Astrocyte (in vitro differentiated cells and primary cell): Measurements from ENCODE around the gene ANKRD44. TPM values are rescaled to one million over a fixed set of nuclear protein-coding genes. Genes with fewer than 3 reads are reported as not detected.
A peak's percentile ranks its signal among the peaks of the same experiment; 100 is the strongest.

Source experiments
- DNase-seq: peaks from one replicate; pipeline ENCODE4 v3.0.0-alpha.2; 2010; ENCODE audit warnings: low read depth
- FAIRE-seq: peaks from 2 replicates; lab custom pipeline; 2011; peaks lifted over from hg19 to GRCh38; lab: Jason Lieb, UNC
- H2AFZ ChIP-seq: 2 replicates; pipeline ENCODE4 v1.6.0; 2012; ENCODE audit warnings: low read depth, low read length, inconsistent platforms
- H3K27ac ChIP-seq: 2 replicates; pipeline ENCODE4 v1.5.1; 2011; ENCODE audit warnings: low read depth, low read length, inconsistent platforms
- H3K27me3 ChIP-seq: 2 replicates; pipeline ENCODE4 v1.6.0; 2011; ENCODE audit warnings: low read length, inconsistent platforms; ENCODE audit not compliant: insufficient read depth
- H3K36me3 ChIP-seq: 2 replicates; pipeline ENCODE4 v1.5.1; 2011; ENCODE audit warnings: low read length, inconsistent platforms; ENCODE audit not compliant: insufficient read depth
- H3K4me1 ChIP-seq: 2 replicates; pipeline ENCODE4 v1.5.1; 2011; ENCODE audit warnings: low read length, inconsistent platforms; ENCODE audit not compliant: insufficient read depth
- H3K4me2 ChIP-seq: 2 replicates; pipeline ENCODE4 v1.6.0; 2012; ENCODE audit warnings: low read length, inconsistent platforms
- H3K4me3 ChIP-seq: 2 replicates; pipeline ENCODE4 v1.5.1; 2011; ENCODE audit warnings: low read depth, mild to moderate bottlenecking, low read length, inconsistent platforms; ENCODE audit not compliant: insufficient read depth
- H3K79me2 ChIP-seq: 2 replicates; pipeline ENCODE4 v1.6.0; 2012; ENCODE audit warnings: mild to moderate bottlenecking, low read length, inconsistent platforms; ENCODE audit not compliant: insufficient read depth
- H3K9ac ChIP-seq: 2 replicates; pipeline ENCODE4 v1.6.0; 2012; ENCODE audit warnings: mild to moderate bottlenecking, low read length, inconsistent platforms
- H3K9me3 ChIP-seq: 2 replicates; pipeline ENCODE4 v1.5.1; 2012; ENCODE audit warnings: low read depth, mild to moderate bottlenecking, low read length, inconsistent platforms; ENCODE audit not compliant: insufficient read depth
- H4K20me1 ChIP-seq: 2 replicates; pipeline ENCODE4 v1.6.0; 2012; ENCODE audit warnings: low read length, inconsistent platforms; ENCODE audit not compliant: insufficient read depth
- H3K27ac Mint-ChIP-seq: one replicate; pipeline ENCODE4 v1.8.0; 2021; ENCODE audit warnings: mild to moderate bottlenecking, mixed read lengths; ENCODE audit not compliant: unreplicated experiment
- H3K27me3 Mint-ChIP-seq: one replicate; pipeline ENCODE4 v1.8.0; 2021; ENCODE audit warnings: low read depth, mixed read lengths; ENCODE audit not compliant: unreplicated experiment
- H3K36me3 Mint-ChIP-seq: one replicate; pipeline ENCODE4 v1.8.0; 2021; ENCODE audit warnings: low read depth, mixed read lengths; ENCODE audit not compliant: unreplicated experiment
- H3K4me1 Mint-ChIP-seq: one replicate; pipeline ENCODE4 v1.8.0; 2021; ENCODE audit warnings: low read depth, mixed read lengths; ENCODE audit not compliant: unreplicated experiment
- H3K4me3 Mint-ChIP-seq: one replicate; pipeline ENCODE4 v1.8.0; 2021; ENCODE audit warnings: mild to moderate bottlenecking, moderate library complexity, mixed read lengths; ENCODE audit not compliant: unreplicated experiment
- H3K9me3 Mint-ChIP-seq: one replicate; pipeline ENCODE4 v1.8.0; 2021; ENCODE audit warnings: mild to moderate bottlenecking, mixed read lengths; ENCODE audit not compliant: unreplicated experiment
- CTCF ChIP-seq: IDR thresholded peaks from 2 replicates; pipeline ENCODE4 v1.5.1; 2011; ENCODE audit warnings: low read depth, mild to moderate bottlenecking, inconsistent platforms, low read length, moderate library complexity; ENCODE audit not compliant: insufficient read depth
- EZH2 ChIP-seq: IDR thresholded peaks from 2 replicates; pipeline ENCODE4 v1.6.1; 2012; ENCODE audit warnings: mild to moderate bottlenecking, low read length, inconsistent platforms; ENCODE audit not compliant: insufficient read depth
- total RNA-seq: library from RNA; stranded (reverse); gene quantifications from 2 replicates; pipeline ENCODE4 v1.2.1, GENCODE V29; 2021

The ANKRD44 gene
- total RNA-seq, 1 donor from 2014 or later = 7.2 TPM

- no peaks in the 10 kb centered on the region for H3K79me2 ChIP-seq
- H3K27ac ChIP-seq = no peak overlapping the region
- TF ChIP-seq CTCF (no peak), EZH2 (no peak)
- H3K36me3 ChIP-seq = no peaks in the 10 kb centered on the region
- Mint-ChIP-seq H3K27me3 (peaks cover 2% of the 10 kb centered on the region), H3K27ac (no peak overlapping the region), H3K4me3 (no peak overlapping the region), H3K9me3 (no peaks in the 10 kb centered on the region), H3K36me3 (no peaks in the 10 kb centered on the region), H3K4me1 (peaks cover 7% of the 10 kb centered on the region)
- FAIRE-seq (no peak), DNase-seq (no peak)
- H3K4me3 ChIP-seq = no peak overlapping the region
- no peak overlapping the region for H3K4me2 ChIP-seq
- no peak overlapping the region for H3K9ac ChIP-seq
- H2AFZ ChIP-seq = no peak overlapping the region
- peaks cover 4% of the 10 kb centered on the region for H3K4me1 ChIP-seq
- no peaks in the 10 kb centered on the region for H4K20me1 ChIP-seq
- H3K27me3 ChIP-seq = no peaks in the 10 kb centered on the region
- no peaks in the 10 kb centered on the region for H3K9me3 ChIP-seq
Measured at GRCh38 chr2:197357986-197358385, 47.4 kb upstream of the ANKRD44 start.

GRCh38 chr2:197356136-197356535, 45.6 kb upstream of the ANKRD44 start:
- no peaks in the 10 kb centered on the region for H3K9me3 ChIP-seq
- Mint-ChIP-seq H3K4me1 (peaks cover 7% of the 10 kb centered on the region), H3K9me3 (no peaks in the 10 kb centered on the region), H3K36me3 (no peaks in the 10 kb centered on the region), H3K27ac (no peak overlapping the region), H3K27me3 (peaks cover 5% of the 10 kb centered on the region), H3K4me3 (no peak overlapping the region)
- H3K79me2 ChIP-seq = no peaks in the 10 kb centered on the region
- no peaks in the 10 kb centered on the region for H3K27me3 ChIP-seq
- DNase-seq (no peak), FAIRE-seq (no peak)
- no peak overlapping the region for H3K9ac ChIP-seq
- TF ChIP-seq CTCF (peak; percentile 42), EZH2 (no peak)
- H4K20me1 ChIP-seq = no peaks in the 10 kb centered on the region
- H3K4me2 ChIP-seq = no peak overlapping the region
- no peaks in the 10 kb centered on the region for H3K36me3 ChIP-seq
- no peak overlapping the region for H3K27ac ChIP-seq
- H3K4me3 ChIP-seq = no peak overlapping the region
- H2AFZ ChIP-seq = no peak overlapping the region
- H3K4me1 ChIP-seq = peaks cover 4% of the 10 kb centered on the region

- Mint-ChIP-seq H3K4me3 (no peak overlapping the region), H3K27me3 (peaks cover 5% of the 10 kb centered on the region), H3K36me3 (no peaks in the 10 kb centered on the region), H3K9me3 (no peaks in the 10 kb centered on the region), H3K27ac (no peak overlapping the region), H3K4me1 (peaks cover 5% of the 10 kb centered on the region)
- Histone ChIP-seq H3K36me3 (no peaks in the 10 kb centered on the region), H3K9me3 (no peaks in the 10 kb centered on the region), H3K4me1 (no peaks in the 10 kb centered on the region), H3K27me3 (no peaks in the 10 kb centered on the region), H3K9ac (no peak overlapping the region), H3K4me3 (no peak overlapping the region), H3K27ac (no peak overlapping the region), H3K4me2 (no peak overlapping the region), H4K20me1 (no peaks in the 10 kb centered on the region), H3K79me2 (no peaks in the 10 kb centered on the region), H2AFZ (no peak overlapping the region)
- DNase-seq (no peak), FAIRE-seq (no peak)
- TF ChIP-seq EZH2 (no peak), CTCF (no peak)
Measured at GRCh38 chr2:197354169-197354558, 43.6 kb upstream of the ANKRD44 start.
